Measurements from ENCODE around the gene BABAM2.

The BABAM2 gene

DNA sequence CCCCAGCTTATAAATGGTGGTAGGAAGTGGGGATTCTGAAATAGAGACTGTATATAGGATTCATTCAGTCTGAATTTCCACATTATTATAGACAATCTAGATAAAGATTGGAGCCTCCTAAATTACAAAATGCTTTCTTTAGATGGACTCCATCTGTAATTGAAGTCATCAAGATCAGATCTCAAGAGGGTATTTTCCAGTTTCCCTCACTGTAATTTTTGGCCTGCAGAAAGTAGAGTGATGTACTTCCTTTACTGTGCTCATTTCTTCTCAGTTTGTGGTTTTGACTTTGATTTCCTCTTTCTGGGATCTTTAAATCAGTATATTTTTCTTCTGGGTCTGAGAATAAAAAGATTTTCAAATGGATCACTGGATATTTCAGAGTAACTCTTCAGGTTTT is 7.2 kb downstream of the BABAM2 start:
- H3K4me3 ChIP-seq (ENCODE audit: low read depth, low read length) = no peak overlapping the region
- DNase-seq (ENCODE audit: low read depth) = no peak
- TF ChIP-seq, protein P1, sequence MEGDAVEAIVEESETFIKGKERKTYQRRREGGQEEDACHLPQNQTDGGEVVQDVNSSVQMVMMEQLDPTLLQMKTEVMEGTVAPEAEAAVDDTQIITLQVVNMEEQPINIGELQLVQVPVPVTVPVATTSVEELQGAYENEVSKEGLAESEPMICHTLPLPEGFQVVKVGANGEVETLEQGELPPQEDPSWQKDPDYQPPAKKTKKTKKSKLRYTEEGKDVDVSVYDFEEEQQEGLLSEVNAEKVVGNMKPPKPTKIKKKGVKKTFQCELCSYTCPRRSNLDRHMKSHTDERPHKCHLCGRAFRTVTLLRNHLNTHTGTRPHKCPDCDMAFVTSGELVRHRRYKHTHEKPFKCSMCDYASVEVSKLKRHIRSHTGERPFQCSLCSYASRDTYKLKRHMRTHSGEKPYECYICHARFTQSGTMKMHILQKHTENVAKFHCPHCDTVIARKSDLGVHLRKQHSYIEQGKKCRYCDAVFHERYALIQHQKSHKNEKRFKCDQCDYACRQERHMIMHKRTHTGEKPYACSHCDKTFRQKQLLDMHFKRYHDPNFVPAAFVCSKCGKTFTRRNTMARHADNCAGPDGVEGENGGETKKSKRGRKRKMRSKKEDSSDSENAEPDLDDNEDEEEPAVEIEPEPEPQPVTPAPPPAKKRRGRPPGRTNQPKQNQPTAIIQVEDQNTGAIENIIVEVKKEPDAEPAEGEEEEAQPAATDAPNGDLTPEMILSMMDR (IDR thresholded peaks at IDR 0.05; ENCODE audit: low read depth, low read length, missing control alignments) = no peak

DNA sequence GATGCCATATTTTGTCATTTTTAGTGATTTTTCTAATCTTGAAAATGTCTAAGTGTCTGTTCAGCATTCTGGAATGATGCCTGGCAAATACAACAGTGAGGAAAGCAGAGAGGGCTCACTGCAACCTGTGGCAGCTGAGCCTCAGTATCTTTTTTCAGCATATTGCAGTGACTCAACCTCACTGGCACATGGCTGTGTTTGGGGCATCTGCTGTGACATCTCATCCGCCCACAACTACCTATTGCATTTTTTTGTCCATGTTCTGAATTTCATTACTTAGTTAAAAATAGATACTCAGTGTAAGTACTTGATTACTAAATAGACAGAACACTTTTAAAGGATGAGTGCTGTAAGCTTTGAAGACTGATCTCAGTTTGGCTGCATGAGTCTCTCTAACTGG is 10.7 kb downstream of the BABAM2 start:
- DNase-seq (ENCODE audit: low read depth) = no peak
- H3K4me3 ChIP-seq (ENCODE audit: low read depth, low read length) = no peak overlapping the region
- TF ChIP-seq, protein P1 (IDR thresholded peaks at IDR 0.05; ENCODE audit: low read depth, low read length, missing control alignments) = no peak

DNA sequence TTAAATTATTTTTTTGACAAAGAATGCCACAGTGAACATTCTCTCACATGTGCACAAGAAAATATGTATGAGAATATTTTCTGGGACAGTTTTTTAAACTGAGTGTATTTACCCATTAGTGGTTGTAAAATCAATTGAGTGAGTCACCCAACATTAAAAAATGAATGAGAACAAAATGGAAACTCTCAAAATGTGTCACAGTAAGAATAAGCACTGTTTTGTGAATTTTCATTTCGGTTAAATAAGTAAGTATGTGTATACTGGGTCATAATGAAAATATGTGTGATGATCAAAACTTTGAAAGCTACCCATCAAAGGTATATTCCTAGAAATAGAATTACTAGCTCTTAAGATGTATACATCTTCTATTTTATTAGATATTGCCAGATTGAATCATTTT is 11.6 kb downstream of the BABAM2 start:
- no peak overlapping the region for H3K4me3 ChIP-seq (ENCODE audit: low read depth, low read length)
- no peak for DNase-seq (ENCODE audit: low read depth)

DNA sequence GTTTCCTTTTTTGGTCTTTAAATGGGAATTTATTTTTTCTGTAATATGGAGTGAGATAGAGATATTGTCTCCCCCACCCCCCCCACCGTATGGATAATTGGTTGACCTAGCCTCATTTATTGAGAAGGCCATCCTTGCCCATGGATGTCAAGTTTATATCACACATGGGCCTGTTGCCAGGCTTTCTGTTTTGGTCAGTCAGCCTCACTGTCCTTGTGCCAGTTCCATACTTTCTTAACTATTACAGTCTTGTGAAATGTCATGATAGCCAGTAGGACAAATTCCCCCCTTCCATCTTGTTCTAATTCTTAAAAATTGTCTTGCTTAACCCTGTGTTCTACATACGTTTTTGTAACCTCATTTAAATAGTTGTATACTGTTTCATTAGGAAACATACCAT is 12.5 kb downstream of the BABAM2 start:
- DNase-seq (ENCODE audit: low read depth) = no peak
- no peak overlapping the region for H3K4me3 ChIP-seq (ENCODE audit: low read depth, low read length)
- TF ChIP-seq, protein P1 (IDR thresholded peaks at IDR 0.05; ENCODE audit: low read depth, low read length, missing control alignments) = no peak

More for the DNA sequence above, 11.6 kb downstream of the BABAM2 start:
- TF ChIP-seq, protein P1 (IDR thresholded peaks at IDR 0.05; ENCODE audit: low read depth, low read length, missing control alignments) = no peak

DNA sequence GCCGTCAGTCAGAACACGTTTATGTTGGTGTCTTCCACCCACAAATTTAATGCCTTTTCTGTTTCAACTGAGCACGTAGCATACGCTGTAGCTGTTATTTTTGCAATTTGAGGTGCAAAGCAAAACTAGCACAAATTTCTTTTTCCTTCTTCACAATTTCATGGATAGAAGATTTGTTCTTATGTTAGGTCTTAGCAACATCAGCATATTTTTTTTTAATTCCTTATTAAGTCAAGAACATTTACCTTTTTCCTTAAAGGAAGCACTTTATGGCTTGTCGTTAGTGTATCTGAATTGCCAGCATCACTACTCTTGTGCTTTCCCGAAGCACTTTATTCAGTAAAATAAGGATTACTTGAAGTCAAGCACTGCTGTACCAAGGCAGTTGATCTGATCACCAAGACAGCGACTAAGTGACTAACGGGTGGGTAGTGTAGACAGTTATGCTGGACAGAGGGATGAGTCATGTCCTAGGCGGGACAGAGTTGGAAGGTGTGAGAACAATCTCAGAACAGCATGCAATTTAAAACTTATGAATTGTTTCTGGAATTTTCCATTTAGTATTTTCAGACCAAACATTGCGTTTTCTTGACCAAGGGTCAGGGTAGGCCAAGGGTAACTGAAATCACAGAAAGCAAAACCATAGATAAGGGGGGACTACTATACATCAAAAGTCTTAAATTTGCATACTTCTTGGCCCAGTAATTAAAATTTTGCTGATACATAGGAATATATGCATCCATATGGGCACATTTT is 13.3 kb downstream of the BABAM2 start:
- TF ChIP-seq, protein P1 (IDR thresholded peaks at IDR 0.05; ENCODE audit: low read depth, low read length, missing control alignments) = no peak
- DNase-seq (ENCODE audit: low read depth) = no peak

GRCh38 chr2:27904405-27904665 is 13.8 kb downstream of the BABAM2 start:
- TF ChIP-seq, protein P1 (IDR thresholded peaks at IDR 0.05; ENCODE audit: low read depth, low read length, missing control alignments) = no peak
- no peak overlapping the region for H3K4me3 ChIP-seq (ENCODE audit: low read depth, low read length)
- no peak for DNase-seq (ENCODE audit: low read depth)

More for the DNA sequence above, 13.3 kb downstream of the BABAM2 start:
- no peak overlapping the region for H3K4me3 ChIP-seq (ENCODE audit: low read depth, low read length)

DNA sequence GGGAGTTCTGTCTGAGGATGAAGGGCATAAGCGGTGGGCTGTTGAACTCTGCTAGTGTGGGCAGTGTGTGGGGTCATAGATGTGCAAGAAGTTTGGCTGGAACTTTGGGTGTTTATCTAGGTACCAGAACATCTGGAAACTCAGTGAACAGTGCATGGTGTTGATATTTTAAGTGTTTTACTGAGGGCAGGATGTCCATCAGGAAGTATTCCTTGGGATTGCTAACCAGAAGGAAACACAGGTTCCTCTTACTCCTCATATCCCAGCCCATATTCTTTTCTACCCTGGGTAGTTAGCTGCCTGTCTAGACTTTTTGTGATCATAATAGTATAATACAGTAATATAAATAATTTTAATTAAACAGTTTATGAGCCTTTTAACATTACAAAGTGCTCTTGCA is 15.5 kb downstream of the BABAM2 start:
- H3K4me3 ChIP-seq (ENCODE audit: low read depth, low read length) = no peak overlapping the region
- TF ChIP-seq, protein P1 (IDR thresholded peaks at IDR 0.05; ENCODE audit: low read depth, low read length, missing control alignments) = no peak

More for the DNA sequence above, 15.5 kb downstream of the BABAM2 start:
- no peak for DNase-seq (ENCODE audit: low read depth)
